Endothelial cell of hepatic sinusoid (primary cell): ENCODE data around the gene KCNQ1.

Experiments used
- in situ Hi-C: cut with HindIII; loops from 2 replicates; pipeline ENCODE4 v1.10.0; 2017; ENCODE audit warnings: low sequenced_read_pairs

The KCNQ1 gene

GRCh38 chr11:2531277-2531986 lies 86.6 kb downstream of the KCNQ1 start:
- in situ Hi-C loops = no loop called here

- in situ Hi-C loops = no loop called here
Observed at GRCh38 chr11:2531987-2532703, 87.3 kb downstream of the KCNQ1 start.

- in situ Hi-C loops = no loop called here
Observed at GRCh38 chr11:2532704-2533586, 88.1 kb downstream of the KCNQ1 start.

GRCh38 chr11:2533587-2534133 lies 88.9 kb downstream of the KCNQ1 start:
- in situ Hi-C loops = no loop called here

GRCh38 chr11:2534134-2534956 lies 89.5 kb downstream of the KCNQ1 start:
- in situ Hi-C loops = no loop called here

- in situ Hi-C loops = no loop called here
Observed at GRCh38 chr11:2534957-2535672, 90.3 kb downstream of the KCNQ1 start.

GRCh38 chr11:2535673-2536439 lies 91.0 kb downstream of the KCNQ1 start:
- in situ Hi-C loops = no loop called here

- in situ Hi-C loops = no loop called here
Observed at GRCh38 chr11:2536440-2536989, 91.7 kb downstream of the KCNQ1 start.

GRCh38 chr11:2537010-2537705 lies 92.3 kb downstream of the KCNQ1 start:
- in situ Hi-C loops = no loop called here

GRCh38 chr11:2537896-2538724 lies 93.3 kb downstream of the KCNQ1 start:
- in situ Hi-C loops = no loop called here

GRCh38 chr11:2538951-2539350 lies 94.1 kb downstream of the KCNQ1 start:
- in situ Hi-C loops = no loop called here

- in situ Hi-C loops = no loop called here
Observed at GRCh38 chr11:2539371-2540222, 94.8 kb downstream of the KCNQ1 start.

GRCh38 chr11:2540223-2540991 lies 95.6 kb downstream of the KCNQ1 start:
- in situ Hi-C loops = no loop called here

GRCh38 chr11:2540992-2541680 lies 96.3 kb downstream of the KCNQ1 start:
- in situ Hi-C loops = no loop called here

GRCh38 chr11:2541881-2542361 lies 97.1 kb downstream of the KCNQ1 start:
- in situ Hi-C loops = no loop called here
